ENCODE data around the gene ZBTB7C.

ZBTB7C gene

DNA sequence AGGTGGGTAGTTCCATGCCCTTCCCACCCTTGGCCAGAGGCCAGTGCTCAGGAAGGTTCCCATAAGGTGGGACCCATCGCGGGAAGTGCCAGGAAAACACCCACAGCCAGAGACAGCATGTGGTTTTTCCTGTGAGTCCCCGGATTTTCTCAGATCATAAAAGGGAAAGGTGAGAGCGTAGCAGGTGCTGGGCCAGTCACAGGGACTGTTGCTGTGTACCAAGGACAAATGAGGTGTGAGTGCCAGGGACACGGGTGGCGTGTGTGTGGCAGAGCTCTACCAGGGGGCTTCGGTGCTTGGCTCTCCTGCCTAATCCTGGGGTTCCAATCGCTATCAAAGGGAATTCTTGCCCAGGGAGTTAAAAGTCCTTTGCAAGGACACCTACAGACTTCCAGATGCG lies 319.2 kb downstream of the ZBTB7C start:
- TF ChIP-seq, protein P1, sequence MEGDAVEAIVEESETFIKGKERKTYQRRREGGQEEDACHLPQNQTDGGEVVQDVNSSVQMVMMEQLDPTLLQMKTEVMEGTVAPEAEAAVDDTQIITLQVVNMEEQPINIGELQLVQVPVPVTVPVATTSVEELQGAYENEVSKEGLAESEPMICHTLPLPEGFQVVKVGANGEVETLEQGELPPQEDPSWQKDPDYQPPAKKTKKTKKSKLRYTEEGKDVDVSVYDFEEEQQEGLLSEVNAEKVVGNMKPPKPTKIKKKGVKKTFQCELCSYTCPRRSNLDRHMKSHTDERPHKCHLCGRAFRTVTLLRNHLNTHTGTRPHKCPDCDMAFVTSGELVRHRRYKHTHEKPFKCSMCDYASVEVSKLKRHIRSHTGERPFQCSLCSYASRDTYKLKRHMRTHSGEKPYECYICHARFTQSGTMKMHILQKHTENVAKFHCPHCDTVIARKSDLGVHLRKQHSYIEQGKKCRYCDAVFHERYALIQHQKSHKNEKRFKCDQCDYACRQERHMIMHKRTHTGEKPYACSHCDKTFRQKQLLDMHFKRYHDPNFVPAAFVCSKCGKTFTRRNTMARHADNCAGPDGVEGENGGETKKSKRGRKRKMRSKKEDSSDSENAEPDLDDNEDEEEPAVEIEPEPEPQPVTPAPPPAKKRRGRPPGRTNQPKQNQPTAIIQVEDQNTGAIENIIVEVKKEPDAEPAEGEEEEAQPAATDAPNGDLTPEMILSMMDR (IDR thresholded peaks at IDR 0.05; ENCODE audit: low read length, missing control alignments): no peak
- H3K4me3 ChIP-seq (replicated peaks; ENCODE audit: low read depth, low read length): no peak overlapping the region
- DNase-seq (ENCODE audit: low read depth): no peak

GRCh38 chr18:48085781-48086487 lies 323.2 kb downstream of the ZBTB7C start:
- H3K4me3 ChIP-seq (replicated peaks; ENCODE audit: low read depth, low read length): no peak overlapping the region
- TF ChIP-seq, protein P1 (IDR thresholded peaks at IDR 0.05; ENCODE audit: low read length, missing control alignments): no peak
- DNase-seq (ENCODE audit: low read depth): no peak

DNA sequence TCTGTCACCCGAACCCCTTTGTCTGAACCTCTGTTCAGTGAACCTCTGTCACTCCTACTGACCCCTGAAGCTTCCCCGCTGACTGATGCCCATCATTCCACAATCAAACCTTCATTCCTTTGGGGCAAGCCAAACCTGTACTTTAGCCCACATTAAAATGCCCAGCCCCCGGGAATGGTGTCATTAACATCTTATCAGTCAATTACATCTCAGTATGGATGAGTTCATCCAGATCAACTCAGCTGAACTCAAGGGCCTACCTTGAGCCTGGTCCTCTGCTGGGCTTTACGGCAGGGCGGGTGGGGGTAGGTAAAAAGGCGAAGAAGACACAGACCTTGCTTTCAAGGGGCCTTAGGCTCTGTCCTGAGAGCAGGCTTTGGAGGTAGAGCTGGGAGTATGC lies 324.3 kb downstream of the ZBTB7C start:
- TF ChIP-seq, protein P1 (IDR thresholded peaks at IDR 0.05; ENCODE audit: low read length, missing control alignments): no peak
- DNase-seq (ENCODE audit: low read depth): no peak
- no peak overlapping the region for H3K4me3 ChIP-seq (replicated peaks; ENCODE audit: low read depth, low read length)

DNA sequence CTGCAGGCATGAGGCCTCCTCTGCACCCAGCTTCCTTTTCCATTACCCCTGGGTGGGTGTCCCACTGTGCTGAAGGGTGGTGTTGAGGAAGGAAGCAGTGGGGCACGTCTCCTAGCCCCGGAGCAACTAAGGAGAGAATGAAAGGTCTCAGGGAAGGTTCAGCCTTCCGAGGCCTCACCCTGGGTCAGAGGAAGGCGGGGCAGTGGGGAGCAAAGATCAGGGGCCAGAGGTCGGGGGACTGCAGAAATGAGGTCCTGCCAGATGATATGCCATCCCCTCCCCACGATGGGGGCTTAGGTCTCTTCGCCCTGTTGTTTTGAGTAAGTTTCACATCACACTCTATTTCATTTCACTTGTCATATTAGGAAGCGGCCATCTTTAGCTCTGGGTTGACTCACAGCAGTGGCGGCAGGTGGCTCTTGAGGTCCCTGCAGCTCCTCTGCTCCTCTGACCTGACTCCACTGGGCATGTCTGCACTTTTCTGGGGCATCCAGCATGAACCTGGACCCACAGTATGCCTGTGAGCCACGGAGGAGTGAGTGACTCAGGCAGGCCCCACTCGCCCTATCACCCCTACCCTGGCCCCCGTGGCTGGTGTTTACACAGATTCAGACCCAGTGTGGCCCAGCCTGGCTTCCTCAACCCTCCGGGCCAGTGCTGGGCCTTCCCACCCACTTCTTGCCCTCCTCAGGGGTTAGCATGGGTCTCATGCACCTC lies 325.0 kb downstream of the ZBTB7C start:
- no peak for DNase-seq (ENCODE audit: low read depth)
- no peak overlapping the region for H3K4me3 ChIP-seq (replicated peaks; ENCODE audit: low read depth, low read length)
- TF ChIP-seq, protein P1 (IDR thresholded peaks at IDR 0.05; ENCODE audit: low read length, missing control alignments): no peak

DNA sequence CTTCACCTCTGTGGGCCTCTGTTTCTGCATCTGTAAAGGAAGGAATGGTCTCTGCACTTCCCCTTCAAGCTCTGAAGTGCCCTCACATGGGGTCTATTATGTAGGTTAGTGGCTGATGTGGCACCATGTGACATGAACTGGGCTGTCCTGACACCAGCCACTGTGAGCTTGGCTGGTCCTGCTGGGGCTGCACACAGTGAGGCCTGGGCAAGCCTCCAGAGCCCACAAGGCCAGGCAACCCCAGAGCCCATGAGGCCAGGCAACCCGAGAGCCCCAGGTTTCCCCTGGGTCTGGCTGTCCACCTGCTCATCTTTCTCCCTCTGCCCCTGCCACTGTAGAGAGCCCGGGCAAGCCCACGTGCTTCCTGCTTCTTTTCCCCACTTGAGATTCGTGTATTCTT lies 328.6 kb downstream of the ZBTB7C start:
- no peak for DNase-seq (ENCODE audit: low read depth)
- H3K4me3 ChIP-seq (replicated peaks; ENCODE audit: low read depth, low read length): no peak overlapping the region
- TF ChIP-seq, protein P1 (IDR thresholded peaks at IDR 0.05; ENCODE audit: low read length, missing control alignments): no peak

- no peak overlapping the region for H3K4me3 ChIP-seq (replicated peaks; ENCODE audit: low read depth, low read length)
- DNase-seq (ENCODE audit: low read depth): no peak
- TF ChIP-seq, protein P1 (IDR thresholded peaks at IDR 0.05; ENCODE audit: low read length, missing control alignments): no peak
Measured at GRCh38 chr18:48079885-48080284, 329.3 kb downstream of the ZBTB7C start.

Measured in fibroblast of pulmonary artery (primary cell).